ENCODE results near the gene ERC1.

Gene ERC1

GRCh38 chr12:1362143-1362662 is 371.2 kb downstream of the ERC1 start:
- DNase-seq = no peak

- DNase-seq = no peak
These were observed 374.7 kb downstream of the ERC1 start for GRCh38 chr12:1365703-1366102.

GRCh38 chr12:1367331-1368291 is 376.6 kb downstream of the ERC1 start:
- DNase-seq = no peak

- DNase-seq = no peak
These were observed 378.4 kb downstream of the ERC1 start for GRCh38 chr12:1369460-1369859.

- no peak for DNase-seq
These were observed 379.0 kb downstream of the ERC1 start for GRCh38 chr12:1369938-1370500.

GRCh38 chr12:1373901-1374735 is 383.1 kb downstream of the ERC1 start:
- DNase-seq = no peak

- DNase-seq = no peak
These were observed 384.3 kb downstream of the ERC1 start for GRCh38 chr12:1375323-1375722.

- DNase-seq = no peak
These were observed 386.1 kb downstream of the ERC1 start for GRCh38 chr12:1377117-1377516.

GRCh38 chr12:1377681-1378080 is 386.7 kb downstream of the ERC1 start:
- DNase-seq = no peak

- DNase-seq = no peak
These were observed 389.3 kb downstream of the ERC1 start for GRCh38 chr12:1380171-1380851.

- no peak for DNase-seq
These were observed 391.1 kb downstream of the ERC1 start for GRCh38 chr12:1382151-1382550.

- no peak for DNase-seq
These were observed 391.8 kb downstream of the ERC1 start for GRCh38 chr12:1382826-1383225.

GRCh38 chr12:1383758-1384157 is 392.7 kb downstream of the ERC1 start:
- no peak for DNase-seq

GRCh38 chr12:1384910-1385309 is 393.9 kb downstream of the ERC1 start:
- DNase-seq = no peak

GRCh38 chr12:1391722-1392121 is 400.7 kb downstream of the ERC1 start:
- no peak for DNase-seq

GRCh38 chr12:1395421-1395955 is 404.5 kb downstream of the ERC1 start:
- no peak for DNase-seq

GRCh38 chr12:1398673-1399072 is 407.6 kb downstream of the ERC1 start:
- no peak for DNase-seq

GRCh38 chr12:1401891-1402290 is 410.9 kb downstream of the ERC1 start:
- DNase-seq = no peak

GRCh38 chr12:1403417-1403816 is 412.4 kb downstream of the ERC1 start:
- DNase-seq = no peak

- no peak for DNase-seq
These were observed 414.6 kb downstream of the ERC1 start for GRCh38 chr12:1405619-1406018.

GRCh38 chr12:1410794-1411193 is 419.8 kb downstream of the ERC1 start:
- no peak for DNase-seq

- no peak for DNase-seq
These were observed 422.9 kb downstream of the ERC1 start for GRCh38 chr12:1413930-1414329.

All from stimulated activated naive CD4-positive, alpha-beta T cell treated with Interleukin-2 at 50 U/mL for 16 hours (primary cell).